NOMO-1 (cell line): Measurements from ENCODE around the gene ZBTB8B.

Experiments
- DNase-seq, 2 experiments: peaks; one replicate each; lab custom pipeline; 2025; ENCODE audit not compliant: unreplicated experiment in 2 of 2; lab: John Stamatoyannopoulos, UW

ZBTB8B gene

DNA sequence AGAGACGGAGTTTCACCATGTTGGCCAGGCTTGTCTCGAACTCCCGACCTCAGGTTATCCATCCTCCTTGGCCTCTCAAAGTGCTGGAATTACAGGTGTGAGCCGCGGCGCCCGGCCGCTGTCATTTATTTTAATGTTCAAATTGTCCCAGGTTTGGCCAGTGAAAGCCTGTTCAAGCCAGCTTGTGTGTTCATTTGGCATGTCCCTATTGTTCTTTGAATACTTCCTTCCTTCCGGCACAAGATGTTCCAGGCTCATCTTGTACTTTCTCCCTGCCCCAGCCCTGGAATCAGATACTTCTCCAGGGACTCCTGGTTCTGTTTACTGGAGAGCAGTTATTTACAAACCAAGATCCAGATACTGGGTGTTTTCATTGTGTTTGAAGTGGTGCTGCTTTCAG, 37.0 kb downstream of the ZBTB8B start:
- DNase-seq = no peak

DNA sequence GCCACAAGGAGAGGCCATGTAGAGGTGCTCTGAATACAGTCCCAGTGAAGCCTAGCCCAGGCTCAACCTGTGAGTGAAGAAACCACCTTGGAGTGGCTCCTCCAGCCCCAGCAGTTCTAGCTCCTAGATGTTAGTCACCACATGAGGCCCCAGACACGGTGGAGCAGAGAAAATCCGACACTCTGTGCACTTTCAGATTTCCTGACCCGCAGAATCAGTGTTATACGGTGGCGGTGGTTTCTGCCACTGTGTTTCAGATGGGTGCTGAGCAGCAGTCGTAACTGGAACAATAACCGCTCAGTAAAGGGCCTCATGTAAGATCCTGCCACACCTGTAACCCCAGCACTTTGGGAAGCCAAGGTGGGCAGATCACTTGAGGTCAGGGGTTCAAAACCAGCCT, 38.3 kb downstream of the ZBTB8B start:
- no peak for DNase-seq

DNA sequence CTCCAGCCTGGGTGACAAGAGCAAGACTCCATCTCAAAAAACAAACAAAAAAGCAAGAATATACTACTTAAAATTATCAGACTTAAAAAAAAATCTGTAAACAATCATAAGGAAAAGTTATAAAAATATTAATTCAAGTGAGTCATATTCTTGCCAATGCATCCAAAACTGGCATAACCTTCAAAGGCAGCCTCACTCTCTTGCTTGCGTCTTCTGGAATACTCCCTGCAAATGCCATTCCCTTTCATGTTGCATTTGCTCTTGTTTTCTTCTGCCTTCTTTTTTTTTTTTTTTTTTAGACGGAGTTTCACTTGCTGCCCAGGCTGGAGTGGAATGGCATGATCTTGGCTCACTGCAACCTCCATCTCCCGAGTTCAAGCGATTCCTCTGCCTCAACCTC, 42.1 kb downstream of the ZBTB8B start:
- DNase-seq = no peak

DNA sequence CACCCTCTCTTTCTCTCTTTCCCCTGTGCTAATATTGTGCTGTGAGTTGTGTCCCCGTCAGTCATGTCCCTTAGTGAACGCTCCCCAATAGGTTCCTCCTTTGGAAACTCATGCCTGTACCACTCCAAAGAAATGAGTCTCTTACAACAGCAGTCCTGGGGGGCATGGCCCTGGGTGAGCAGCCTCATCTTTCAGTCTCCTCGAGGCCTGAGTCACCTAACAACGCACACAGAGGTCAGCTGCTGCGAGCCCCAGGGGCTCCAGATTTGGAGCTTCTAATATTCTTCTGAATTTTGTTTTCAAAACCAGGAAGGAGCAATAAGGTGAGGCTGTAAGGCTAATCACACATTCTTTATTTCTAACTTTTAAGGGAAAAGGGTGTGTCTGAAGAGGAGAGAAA, 43.9 kb downstream of the ZBTB8B start:
- no peak for DNase-seq

DNA sequence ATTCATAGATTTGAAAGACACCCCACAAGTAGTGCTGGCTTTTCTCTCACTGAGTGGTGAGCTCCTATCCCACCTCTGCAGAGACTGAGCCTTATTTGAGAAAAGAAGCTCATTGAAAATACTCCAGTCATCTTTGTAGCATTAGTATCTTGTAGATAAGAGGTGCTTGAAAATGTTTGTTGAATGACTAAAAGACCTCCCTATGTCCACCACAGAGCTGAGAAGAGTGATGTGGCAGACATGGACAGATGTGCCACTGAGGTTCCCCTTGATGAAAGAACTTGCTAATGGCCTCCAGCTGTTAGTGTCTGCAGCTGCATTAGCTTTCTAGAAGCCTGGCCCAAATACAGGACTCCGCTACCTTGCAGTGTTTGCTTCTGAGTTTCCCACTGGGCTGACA, 45.1 kb downstream of the ZBTB8B start:
- DNase-seq = no peak
